ENCODE data around the gene JUND.
A peak's percentile ranks its signal among the peaks of the same experiment; 100 is the strongest.

The JUND gene

DNA sequence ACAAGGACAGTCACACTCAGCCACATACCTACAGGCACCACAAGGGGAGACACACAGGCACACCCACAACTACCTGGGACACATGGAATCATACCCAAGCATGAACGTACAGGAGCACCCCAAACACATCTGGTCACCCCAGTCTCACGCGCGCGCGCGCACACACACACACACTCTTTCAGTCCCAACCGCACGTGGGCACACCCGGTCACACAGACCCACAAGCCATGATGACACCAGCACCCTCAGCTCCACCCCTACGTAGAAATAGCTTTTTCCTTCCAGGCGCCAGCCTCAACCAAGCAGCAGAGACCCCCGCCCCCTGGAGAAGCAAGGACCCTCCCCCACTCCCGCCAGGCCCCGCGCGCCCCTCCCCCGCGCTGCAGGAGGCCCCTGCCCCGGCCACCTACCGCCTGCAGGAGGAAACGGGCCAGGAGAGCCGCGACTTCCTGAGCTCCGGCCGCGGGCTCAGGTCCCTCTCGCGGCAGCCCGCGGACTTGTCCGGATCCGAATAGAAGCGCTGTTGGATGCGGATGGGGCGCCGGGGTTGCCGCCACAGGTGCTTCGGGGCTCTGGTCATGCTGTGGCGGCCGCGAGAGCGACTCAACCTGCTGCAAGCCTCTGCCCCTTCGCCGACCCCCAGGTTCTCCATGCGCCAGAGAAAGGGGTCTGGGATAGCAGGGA is 48.7 kb downstream of the JUND start:
- CTCF ChIA-PET = interaction anchor here (0.6 to 1.4 kb wide), 6 partner anchors 9 to 98 kb away, joined by 3 to 7 read pairs (median 3); no protein-coding TSS in a partner anchor
- DNase-seq (ENCODE audit: extremely low spot score) = peak; percentile 64

DNA sequence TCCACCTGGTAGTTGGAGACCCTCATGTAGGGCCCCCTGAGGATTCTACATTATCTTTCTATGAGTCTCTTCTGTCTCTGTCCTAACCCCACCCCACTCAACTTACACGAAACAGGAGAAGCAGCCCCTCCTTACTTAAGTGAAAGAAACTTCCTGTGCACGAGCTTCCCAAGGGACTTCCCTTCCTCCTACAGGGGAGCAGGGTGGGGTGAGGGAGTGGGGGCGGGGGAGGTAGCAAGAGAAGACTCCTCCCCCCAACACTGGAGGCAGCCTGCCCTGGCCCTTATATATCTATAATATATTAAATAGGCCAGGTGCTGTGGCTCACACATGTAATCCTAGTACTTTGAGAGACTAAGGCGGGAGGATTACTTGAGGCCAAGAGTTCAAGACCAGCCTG is 49.6 kb downstream of the JUND start:
- no peak for DNase-seq (ENCODE audit: extremely low spot score)
- POLR2A ChIA-PET = no interaction called here
- CTCF ChIA-PET = interaction anchor here (0.7 kb wide), 1 partner anchor 12 kb away, joined by 3 read pairs; no protein-coding TSS in a partner anchor
- TF ChIP-seq CTBP1 (IDR thresholded peaks at IDR 0.05; ENCODE audit: borderline replicate concordance) (no peak), NFRKB (IDR thresholded peaks at IDR 0.05) (no peak), L3MBTL2 (conservative IDR thresholded peaks at IDR 0.05) (no peak), HDGF (IDR thresholded peaks at IDR 0.05; ENCODE audit: borderline replicate concordance) (no peak), LEF1 (IDR thresholded peaks at IDR 0.05; ENCODE audit: borderline replicate concordance) (no peak), ELF4 (IDR thresholded peaks at IDR 0.05) (no peak), TARDBP (IDR thresholded peaks at IDR 0.05) (no peak), FOXA1 (IDR thresholded peaks at IDR 0.05) (no peak), FOXK2 (IDR thresholded peaks at IDR 0.05) (no peak), SUZ12 (IDR thresholded peaks at IDR 0.05) (no peak), ZNF384 (IDR thresholded peaks at IDR 0.05) (no peak), BHLHE40 (IDR thresholded peaks at IDR 0.05; ENCODE audit: borderline replicate concordance) (no peak), FOXM1 (IDR thresholded peaks at IDR 0.05; ENCODE audit: borderline replicate concordance) (no peak)
- TF ChIP-seq, protein P1, sequence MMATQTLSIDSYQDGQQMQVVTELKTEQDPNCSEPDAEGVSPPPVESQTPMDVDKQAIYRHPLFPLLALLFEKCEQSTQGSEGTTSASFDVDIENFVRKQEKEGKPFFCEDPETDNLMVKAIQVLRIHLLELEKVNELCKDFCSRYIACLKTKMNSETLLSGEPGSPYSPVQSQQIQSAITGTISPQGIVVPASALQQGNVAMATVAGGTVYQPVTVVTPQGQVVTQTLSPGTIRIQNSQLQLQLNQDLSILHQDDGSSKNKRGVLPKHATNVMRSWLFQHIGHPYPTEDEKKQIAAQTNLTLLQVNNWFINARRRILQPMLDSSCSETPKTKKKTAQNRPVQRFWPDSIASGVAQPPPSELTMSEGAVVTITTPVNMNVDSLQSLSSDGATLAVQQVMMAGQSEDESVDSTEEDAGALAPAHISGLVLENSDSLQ (IDR thresholded peaks at IDR 0.05) = no peak

More for the DNA sequence above, 48.7 kb downstream of the JUND start:
- TF ChIP-seq ELF4 (IDR thresholded peaks at IDR 0.05) (no peak), FOXM1 (IDR thresholded peaks at IDR 0.05; ENCODE audit: borderline replicate concordance) (no peak), SUZ12 (IDR thresholded peaks at IDR 0.05) (no peak), SP1 (IDR thresholded peaks at IDR 0.05) (no peak), HDGF (IDR thresholded peaks at IDR 0.05; ENCODE audit: borderline replicate concordance) (no peak), FOXK2 (IDR thresholded peaks at IDR 0.05) (no peak), NFRKB (IDR thresholded peaks at IDR 0.05) (no peak), BHLHE40 (IDR thresholded peaks at IDR 0.05; ENCODE audit: borderline replicate concordance) (no peak), ARNT (IDR thresholded peaks at IDR 0.05) (no peak), ZNF384 (IDR thresholded peaks at IDR 0.05) (no peak), CTBP1 (IDR thresholded peaks at IDR 0.05; ENCODE audit: borderline replicate concordance) (no peak), L3MBTL2 (conservative IDR thresholded peaks at IDR 0.05) (no peak), TARDBP (IDR thresholded peaks at IDR 0.05) (no peak), FOXA1 (IDR thresholded peaks at IDR 0.05) (no peak), LEF1 (IDR thresholded peaks at IDR 0.05; ENCODE audit: borderline replicate concordance) (no peak)
- TF ChIP-seq, protein P1 (IDR thresholded peaks at IDR 0.05) = no peak
- POLR2A ChIA-PET = interaction anchor here (1.7 to 1.9 kb wide), 3 partner anchors 9 to 49 kb away, joined by 4 to 14 read pairs (median 5); partner anchors contain the start of gene JUND

DNA sequence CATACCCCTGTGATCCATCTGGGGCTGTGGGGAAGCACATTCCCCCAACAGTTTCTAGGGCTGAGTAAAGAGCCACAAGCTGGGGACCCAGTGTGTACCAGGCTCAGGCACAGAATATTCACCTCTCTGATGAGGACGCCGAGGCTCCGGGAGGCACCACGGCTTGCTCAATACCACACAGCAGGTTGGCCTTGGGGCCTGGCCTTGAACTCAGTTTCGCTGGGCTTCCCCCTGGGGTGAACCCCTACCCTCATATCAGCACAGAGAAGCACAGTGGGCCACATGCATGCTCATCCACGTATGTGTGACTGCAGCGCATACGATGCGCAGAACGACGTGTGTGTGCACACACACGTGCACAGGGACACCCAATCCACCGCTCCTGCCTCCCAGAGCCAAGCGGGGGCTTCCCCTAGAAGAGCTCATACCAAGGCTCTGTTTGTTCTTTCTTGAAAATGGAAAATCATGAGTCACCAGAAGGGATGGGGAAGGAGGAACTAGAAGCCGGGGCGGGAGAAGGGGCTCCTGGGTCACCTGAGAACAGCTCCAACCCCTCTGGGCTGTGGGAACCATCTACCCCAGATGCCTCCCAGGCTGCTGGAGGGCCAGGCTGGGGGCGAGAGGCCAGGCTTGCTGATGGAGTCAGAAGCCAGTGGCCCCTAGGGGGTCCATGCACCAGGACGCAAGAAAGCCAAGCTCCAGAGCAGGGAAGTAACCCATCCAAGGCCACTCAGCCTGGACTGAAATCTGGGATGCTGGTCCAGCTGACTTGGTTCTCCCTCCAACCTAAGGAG is 50.3 kb downstream of the JUND start:
- no peak for DNase-seq (ENCODE audit: extremely low spot score)
- CTCF ChIA-PET = no interaction called here
- POLR2A ChIA-PET = interaction anchor here (1.3 kb wide), 1 partner anchor 51 kb away, joined by 4 read pairs; no protein-coding TSS in a partner anchor
- TF ChIP-seq CTBP1 (IDR thresholded peaks at IDR 0.05; ENCODE audit: borderline replicate concordance) = no peak

DNA sequence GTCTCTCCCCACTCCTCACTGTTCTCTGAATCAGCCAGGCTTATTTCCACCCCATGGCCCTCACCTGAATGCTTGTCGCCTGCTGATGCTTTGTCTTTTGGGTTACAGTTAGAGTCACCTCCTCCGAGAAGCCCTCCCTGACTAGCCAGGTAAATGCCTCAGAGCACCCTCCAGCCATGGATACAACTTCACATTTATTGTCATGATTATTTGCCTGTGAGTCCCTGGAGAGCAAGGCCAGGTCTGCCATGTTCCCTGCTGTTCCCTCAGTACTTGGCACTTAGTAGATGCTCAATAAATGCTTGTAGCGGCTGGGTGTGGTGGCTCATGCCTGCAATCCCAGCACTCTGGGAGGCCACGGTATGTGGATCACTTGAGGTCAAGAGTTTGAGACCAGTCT is 51.5 kb downstream of the JUND start:
- no peak for DNase-seq (ENCODE audit: extremely low spot score)
- ChIA-PET POLR2A (interaction anchor here (1.3 kb wide), 1 partner anchor 52 kb away, joined by 4 read pairs; no protein-coding TSS in a partner anchor), CTCF (no interaction called here)
- TF ChIP-seq L3MBTL2 (conservative IDR thresholded peaks at IDR 0.05) (no peak), TARDBP (IDR thresholded peaks at IDR 0.05) (no peak), FOXK2 (IDR thresholded peaks at IDR 0.05) (no peak)
